HCT116 (cell line): Measurements from ENCODE around the gene RASGRF2. TPM values are rescaled to one million over a fixed set of nuclear protein-coding genes. Genes with fewer than 3 reads are reported as not detected.

Experiments
- ATAC-seq: fragments of 200-7000 bp; cut with Tn5 transposase; 2 replicates; pipeline ENCODE4 v1.9.1; 2020; ENCODE audit warnings: mild to moderate bottlenecking, moderate library complexity
- BruUV-seq: library from RNA; stranded (reverse); fragments of 400-500 nt; replicated peaks from 2 replicates; lab custom pipeline; 2021; lab: Mats Ljungman, UMichigan
- CTCF ChIA-PET: fragments of 300-600 bp; sonication (Branson Sonifier 250); formaldehyde crosslinking; loops from one replicate; lab custom pipeline; 2021; ENCODE audit warnings: antibody characterized with exemption; lab: Charles Lee
- POLR2A ChIA-PET: fragments of 300-600, 350-600 bp; sonication (Branson Sonifier 250); formaldehyde crosslinking; loops from one replicate; lab custom pipeline; 2021; ENCODE audit warnings: antibody characterized with exemption; lab: Charles Lee
- RAD21 ChIA-PET, 2 experiments: fragments of 300-600 bp; sonication (Branson Sonifier 250); formaldehyde crosslinking; loops; one replicate each; lab custom pipeline; 2023; ENCODE audit warnings: low total read pairs in 2 of 2; ENCODE audit not compliant: uncharacterized antibody in 2 of 2, unreplicated experiment in 2 of 2, low non-redundant PET in 1 of 2; lab: Charles Lee
- DNase-seq: peaks from one replicate; pipeline ENCODE4 v3.0.0-alpha.2; 2010; ENCODE audit warnings: low read depth, low spot score
- H2AFZ ChIP-seq: fragments of 200-600 bp; shearing (Covaris generic), sonication (generic); 2 replicates; pipeline ENCODE4 v1.6.1; 2017; ENCODE audit warnings: low read depth, mixed run types, mixed read lengths, antibody characterized with exemption, low read length; ENCODE audit not compliant: poor library complexity, severe bottlenecking
- H3K27ac ChIP-seq: 2 replicates; pipeline ENCODE4 v1.5.1; 2012; ENCODE audit warnings: low read depth, low read length
- H3K27me3 ChIP-seq: fragments of 200-600 bp; sonication (generic); 2 replicates; pipeline ENCODE4 v1.6.1; 2016; ENCODE audit warnings: mixed run types, low read length, mixed read lengths; ENCODE audit not compliant: insufficient read depth
- H3K36me3 ChIP-seq, 2 experiments: fragments of 200-500 bp in 1 of 2; fragments of 200-600 bp in 1 of 2; sonication (Bioruptor generic) in 1 of 2; sonication (generic) in 1 of 2; 2 replicates each; pipeline versions ENCODE4 v1.5.1 to v1.6.1; 2014 to 2016; ENCODE audit warnings: low read length in 2 of 2, inconsistent platforms in 1 of 2, mixed read lengths in 1 of 2, mixed run types in 1 of 2; ENCODE audit not compliant: insufficient read depth in 2 of 2, control insufficient read depth in 1 of 2
- H3K4me1 ChIP-seq, 2 experiments: fragments of 200-600 bp in 1 of 2; sonication (generic) in 1 of 2; 2 replicates each; pipeline versions ENCODE4 v1.5.1 to v1.6.1; 2012 to 2017; ENCODE audit warnings: low read length in 2 of 2, inconsistent platforms in 1 of 2, mild to moderate bottlenecking in 1 of 2, mixed read lengths in 1 of 2, mixed run types in 1 of 2, moderate library complexity in 1 of 2; ENCODE audit not compliant: insufficient read depth in 2 of 2, control insufficient read depth in 1 of 2
- H3K4me2 ChIP-seq: fragments of 200-600 bp; sonication (generic); 2 replicates; pipeline ENCODE4 v1.6.1; 2017; ENCODE audit warnings: mixed run types, low read length, mixed read lengths
- H3K4me3 ChIP-seq, 2 experiments: fragments of 200-600 bp in 1 of 2; sonication (generic) in 1 of 2; replicated peaks in 1 of 2; 2 replicates each; pipeline ENCODE4 v1.5.1; 2011 to 2016; ENCODE audit warnings: low read length in 2 of 2, control low read depth in 1 of 2, low read depth in 1 of 2, mild to moderate bottlenecking in 1 of 2, mixed read lengths in 1 of 2, mixed run types in 1 of 2
- H3K79me2 ChIP-seq: fragments of 200-600 bp; sonication (generic); 2 replicates; pipeline ENCODE4 v1.6.1; 2017; ENCODE audit warnings: mild to moderate bottlenecking, mixed run types, low read length, moderate library complexity, mixed read lengths; ENCODE audit not compliant: insufficient read depth
- H3K9ac ChIP-seq: fragments of 200-600 bp; sonication (generic); 2 replicates; pipeline ENCODE4 v1.6.1; 2016; ENCODE audit warnings: low read length, mixed read lengths
- H3K9me2 ChIP-seq: fragments of 200-600 bp; sonication (generic), shearing (Covaris generic); 2 replicates; pipeline ENCODE4 v1.6.1; 2017; ENCODE audit warnings: mixed run types, mild to moderate bottlenecking, moderate library complexity; ENCODE audit not compliant: insufficient read depth
- H3K9me3 ChIP-seq, 2 experiments: fragments of 200-500 bp in 1 of 2; fragments of 200-600 bp in 1 of 2; sonication (Bioruptor generic) in 1 of 2; sonication (generic) in 1 of 2; 2 replicates each; pipeline ENCODE4 v1.6.1; 2014 to 2017; ENCODE audit warnings: low read length in 2 of 2, mixed read lengths in 2 of 2, inconsistent platforms in 1 of 2, low read depth in 1 of 2, mild to moderate bottlenecking in 1 of 2, mixed run types in 1 of 2, moderate library complexity in 1 of 2; ENCODE audit not compliant: control insufficient read depth in 1 of 2, insufficient read depth in 1 of 2
- H4K20me1 ChIP-seq: fragments of 200-600 bp; sonication (generic), shearing (Covaris generic); 2 replicates; pipeline ENCODE4 v1.6.1; 2017; ENCODE audit warnings: mixed run types, mild to moderate bottlenecking, moderate library complexity; ENCODE audit not compliant: insufficient read depth
- CEBPB ChIP-seq: IDR thresholded peaks from 2 replicates; pipeline ENCODE4 v1.6.1; 2012; ENCODE audit warnings: low read depth
- ELF1 ChIP-seq: IDR thresholded peaks from 2 replicates; pipeline ENCODE4 v1.6.1; 2012; ENCODE audit warnings: low read depth, borderline replicate concordance
- EZH2 ChIP-seq: fragments of 200-600 bp; sonication (generic); IDR thresholded peaks from 2 replicates; pipeline ENCODE4 v1.6.1; 2017; ENCODE audit warnings: antibody characterized with exemption, mixed run types
- EZH2phosphoT487 ChIP-seq: fragments of 200-600 bp; IDR thresholded peaks from 2 replicates; pipeline ENCODE4 v1.6.1; 2018; ENCODE audit warnings: antibody characterized with exemption, borderline replicate concordance
- FOSL1 ChIP-seq: IDR thresholded peaks from 2 replicates; pipeline ENCODE4 v1.6.1; 2012; ENCODE audit warnings: low read depth
- POLR2A ChIP-seq: IDR thresholded peaks from 2 replicates; pipeline ENCODE4 v1.7.0; 2011; ENCODE audit warnings: borderline replicate concordance; ENCODE audit not compliant: insufficient read depth, insufficient read length; ENCODE audit errors: extremely low read depth
- POLR2AphosphoS5 ChIP-seq: IDR thresholded peaks from 2 replicates; pipeline ENCODE4 v1.6.1; 2011; ENCODE audit warnings: mild to moderate bottlenecking, low read depth, low read length, moderate library complexity
- RAD21 ChIP-seq: IDR thresholded peaks from 2 replicates; pipeline ENCODE4 v1.6.1; 2012; ENCODE audit warnings: low read depth, mild to moderate bottlenecking
- SIN3A ChIP-seq: IDR thresholded peaks from 2 replicates; pipeline ENCODE4 v1.6.1; 2012; ENCODE audit warnings: low read depth
- SRF ChIP-seq: IDR thresholded peaks from 2 replicates; pipeline ENCODE4 v1.6.1; 2012; ENCODE audit warnings: low read depth
- TCF7L2 ChIP-seq: IDR thresholded peaks from 2 replicates; pipeline ENCODE4 v1.7.0; 2011; ENCODE audit warnings: borderline replicate concordance, inconsistent platforms; ENCODE audit not compliant: insufficient read depth, insufficient read length; ENCODE audit errors: extremely low read depth
- YY1 ChIP-seq: IDR thresholded peaks from 2 replicates; pipeline ENCODE4 v1.6.1; 2011; ENCODE audit warnings: low read length, low read depth, moderate library complexity, mild to moderate bottlenecking; ENCODE audit not compliant: insufficient replicate concordance; ENCODE audit errors: extremely low read depth
- ZFX ChIP-seq: fragments of 450-650 bp; IDR thresholded peaks from 2 replicates; pipeline ENCODE4 v1.6.1; 2017
- ZNF274 ChIP-seq: fragments of 200-500 bp; sonication (Bioruptor generic); IDR thresholded peaks from 2 replicates; pipeline ENCODE4 v1.6.1; 2014; ENCODE audit warnings: mild to moderate bottlenecking, low read depth, low read length, inconsistent platforms
- intact Hi-C: fragments of 100-400 bp; cut with micrococcal nuclease; formaldehyde crosslinking; loops from 2 replicates; pipeline ENCODE4 v1.10.0; 2022
- total RNA-seq: library from RNA; stranded (reverse); gene quantifications from one replicate; pipeline ENCODE4 v1.2.1, GENCODE V29; 2021; ENCODE audit not compliant: unreplicated experiment
- TF ChIP-seq, protein P1 (sequence below): IDR thresholded peaks from 2 replicates; pipeline ENCODE4 v1.6.1; 2012; ENCODE audit warnings: low read depth
- TF ChIP-seq, protein P2 (sequence below), 3 experiments: fragments of 200-600 bp in 1 of 3; sonication (generic) in 1 of 3; IDR thresholded peaks in 2 of 3; conservative IDR thresholded peaks in 1 of 3; 2 replicates each; pipeline ENCODE4 v1.5.1; 2012 to 2017; ENCODE audit warnings: low read depth in 2 of 3, low read length in 2 of 3, antibody characterized with exemption in 1 of 3, borderline replicate concordance in 1 of 3, control low read depth in 1 of 3, mild to moderate bottlenecking in 1 of 3, mixed read lengths in 1 of 3, mixed run types in 1 of 3, moderate library complexity in 1 of 3; ENCODE audit not compliant: insufficient read depth in 1 of 3

The RASGRF2 gene
- total RNA-seq, 1 experiment from 2014 or later: 0.05 TPM

DNA sequence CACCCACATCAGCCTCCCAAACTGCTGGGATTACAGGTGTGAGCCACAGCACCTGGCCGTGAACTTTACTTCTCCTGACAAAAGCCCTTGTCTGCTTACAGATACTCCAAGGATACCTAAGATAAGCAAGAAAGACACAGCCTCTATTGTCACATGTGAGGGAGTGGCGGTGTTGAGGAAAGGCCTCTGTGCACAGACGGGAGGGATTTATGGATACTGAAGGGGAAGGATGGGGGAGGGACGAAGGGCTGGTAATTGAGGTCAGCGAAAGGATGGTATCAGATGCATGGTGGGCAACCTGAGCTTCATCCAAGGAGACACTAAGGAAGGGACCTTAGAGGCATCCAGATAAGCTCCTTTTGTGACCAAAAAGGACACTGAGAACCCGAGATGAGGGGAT lies 206.3 kb downstream of the RASGRF2 start:
- Histone ChIP-seq H3K9me2 (no peaks in the 10 kb centered on the region), H3K27ac (no peak overlapping the region), H3K4me2 (no peak overlapping the region), H3K9me3 (no peaks in the 10 kb centered on the region), H3K36me3 (no peaks in the 10 kb centered on the region), H3K9ac (no peak overlapping the region), H3K4me1 (no peaks in the 10 kb centered on the region), H2AFZ (no peak overlapping the region), H3K27me3 (no peaks in the 10 kb centered on the region), H4K20me1 (no peaks in the 10 kb centered on the region), H3K79me2 (no peaks in the 10 kb centered on the region), H3K4me3 (no peak overlapping the region)
- no peak for ATAC-seq
- TF ChIP-seq YY1 (no peak), EZH2phosphoT487 (no peak), FOSL1 (no peak), SRF (no peak), RAD21 (no peak), ZNF274 (no peak), EZH2 (no peak)
- no peak for DNase-seq
- RAD21 ChIA-PET: interaction anchor here in 1 of 2 experiments (1.5 kb wide), 1 partner anchor 452 kb away, joined by 4 read pairs; no protein-coding TSS in a partner anchor
- POLR2A ChIA-PET: no interaction called here
- intact Hi-C loops: no loop called here
- BruUV-seq: no TSS peak
- CTCF ChIA-PET: interaction anchor here (0.9 to 2.1 kb wide), 3 partner anchors 455 to 495 kb away, joined by 3 to 12 read pairs (median 6); no protein-coding TSS in a partner anchor

DNA sequence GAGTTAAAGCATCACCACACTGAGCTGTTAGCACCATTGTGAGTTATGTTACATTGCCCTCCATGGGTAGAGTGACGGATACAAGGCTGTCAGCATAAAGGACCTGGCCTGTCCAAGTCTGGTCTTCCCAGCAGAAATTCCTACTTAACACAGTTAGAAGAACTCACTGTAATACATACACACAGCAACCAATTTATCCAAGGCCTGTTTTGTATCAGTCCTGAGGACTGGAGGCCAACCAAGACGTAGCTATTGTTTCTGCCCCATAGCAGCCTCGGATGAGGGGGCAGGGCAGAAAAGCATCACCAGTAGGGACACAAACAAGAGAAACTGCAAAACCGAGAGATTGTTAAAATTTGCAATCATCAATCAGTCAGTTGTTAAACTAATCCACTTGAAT lies 206.9 kb downstream of the RASGRF2 start:
- Histone ChIP-seq H3K9me3 (no peaks in the 10 kb centered on the region), H3K4me2 (no peak overlapping the region), H3K4me3 (no peak overlapping the region), H2AFZ (no peak overlapping the region), H3K9me2 (no peaks in the 10 kb centered on the region), H3K36me3 (no peaks in the 10 kb centered on the region), H3K27ac (no peak overlapping the region), H3K4me1 (no peaks in the 10 kb centered on the region), H3K9ac (no peak overlapping the region), H3K79me2 (no peaks in the 10 kb centered on the region), H4K20me1 (no peaks in the 10 kb centered on the region), H3K27me3 (no peaks in the 10 kb centered on the region)
- BruUV-seq: no TSS peak
- POLR2A ChIA-PET: no interaction called here
- DNase-seq (no peak), ATAC-seq (no peak)
- CTCF ChIA-PET: interaction anchor here (0.9 to 2.1 kb wide), 3 partner anchors 455 to 495 kb away, joined by 3 to 12 read pairs (median 6); no protein-coding TSS in a partner anchor
- RAD21 ChIA-PET: no interaction called here
- intact Hi-C loops: no loop called here
- no peak for TF ChIP-seq ZFX
- no peak for TF ChIP-seq POLR2AphosphoS5
- TF ChIP-seq, protein P1, sequence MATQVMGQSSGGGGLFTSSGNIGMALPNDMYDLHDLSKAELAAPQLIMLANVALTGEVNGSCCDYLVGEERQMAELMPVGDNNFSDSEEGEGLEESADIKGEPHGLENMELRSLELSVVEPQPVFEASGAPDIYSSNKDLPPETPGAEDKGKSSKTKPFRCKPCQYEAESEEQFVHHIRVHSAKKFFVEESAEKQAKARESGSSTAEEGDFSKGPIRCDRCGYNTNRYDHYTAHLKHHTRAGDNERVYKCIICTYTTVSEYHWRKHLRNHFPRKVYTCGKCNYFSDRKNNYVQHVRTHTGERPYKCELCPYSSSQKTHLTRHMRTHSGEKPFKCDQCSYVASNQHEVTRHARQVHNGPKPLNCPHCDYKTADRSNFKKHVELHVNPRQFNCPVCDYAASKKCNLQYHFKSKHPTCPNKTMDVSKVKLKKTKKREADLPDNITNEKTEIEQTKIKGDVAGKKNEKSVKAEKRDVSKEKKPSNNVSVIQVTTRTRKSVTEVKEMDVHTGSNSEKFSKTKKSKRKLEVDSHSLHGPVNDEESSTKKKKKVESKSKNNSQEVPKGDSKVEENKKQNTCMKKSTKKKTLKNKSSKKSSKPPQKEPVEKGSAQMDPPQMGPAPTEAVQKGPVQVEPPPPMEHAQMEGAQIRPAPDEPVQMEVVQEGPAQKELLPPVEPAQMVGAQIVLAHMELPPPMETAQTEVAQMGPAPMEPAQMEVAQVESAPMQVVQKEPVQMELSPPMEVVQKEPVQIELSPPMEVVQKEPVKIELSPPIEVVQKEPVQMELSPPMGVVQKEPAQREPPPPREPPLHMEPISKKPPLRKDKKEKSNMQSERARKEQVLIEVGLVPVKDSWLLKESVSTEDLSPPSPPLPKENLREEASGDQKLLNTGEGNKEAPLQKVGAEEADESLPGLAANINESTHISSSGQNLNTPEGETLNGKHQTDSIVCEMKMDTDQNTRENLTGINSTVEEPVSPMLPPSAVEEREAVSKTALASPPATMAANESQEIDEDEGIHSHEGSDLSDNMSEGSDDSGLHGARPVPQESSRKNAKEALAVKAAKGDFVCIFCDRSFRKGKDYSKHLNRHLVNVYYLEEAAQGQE: no peak
- TF ChIP-seq CEBPB: no peak
- TF ChIP-seq, protein P2, sequence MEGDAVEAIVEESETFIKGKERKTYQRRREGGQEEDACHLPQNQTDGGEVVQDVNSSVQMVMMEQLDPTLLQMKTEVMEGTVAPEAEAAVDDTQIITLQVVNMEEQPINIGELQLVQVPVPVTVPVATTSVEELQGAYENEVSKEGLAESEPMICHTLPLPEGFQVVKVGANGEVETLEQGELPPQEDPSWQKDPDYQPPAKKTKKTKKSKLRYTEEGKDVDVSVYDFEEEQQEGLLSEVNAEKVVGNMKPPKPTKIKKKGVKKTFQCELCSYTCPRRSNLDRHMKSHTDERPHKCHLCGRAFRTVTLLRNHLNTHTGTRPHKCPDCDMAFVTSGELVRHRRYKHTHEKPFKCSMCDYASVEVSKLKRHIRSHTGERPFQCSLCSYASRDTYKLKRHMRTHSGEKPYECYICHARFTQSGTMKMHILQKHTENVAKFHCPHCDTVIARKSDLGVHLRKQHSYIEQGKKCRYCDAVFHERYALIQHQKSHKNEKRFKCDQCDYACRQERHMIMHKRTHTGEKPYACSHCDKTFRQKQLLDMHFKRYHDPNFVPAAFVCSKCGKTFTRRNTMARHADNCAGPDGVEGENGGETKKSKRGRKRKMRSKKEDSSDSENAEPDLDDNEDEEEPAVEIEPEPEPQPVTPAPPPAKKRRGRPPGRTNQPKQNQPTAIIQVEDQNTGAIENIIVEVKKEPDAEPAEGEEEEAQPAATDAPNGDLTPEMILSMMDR (IDR thresholded peaks at IDR 0.05 in 2 of 3, conservative IDR thresholded peaks at IDR 0.05 in 1 of 3; ENCODE audit: borderline replicate concordance in 1 of 3, insufficient read depth in 1 of 3, low read depth in 2 of 3, low read length in 2 of 3): no peak
- no peak for TF ChIP-seq TCF7L2
- no peak for TF ChIP-seq POLR2A
- no peak for TF ChIP-seq YY1
- no peak for TF ChIP-seq EZH2
- no peak for TF ChIP-seq SRF
- TF ChIP-seq SIN3A: no peak
- TF ChIP-seq ELF1: no peak
- TF ChIP-seq ZNF274: no peak
